GM18858 (cell line): ENCODE data around the gene CDH20.

Source experiments
- ATAC-seq: cut with Tn5 transposase; IDR thresholded peaks from one replicate; pipeline ENCODE4 v1.9.1; 2021; ENCODE audit not compliant: unreplicated experiment

The CDH20 gene

DNA sequence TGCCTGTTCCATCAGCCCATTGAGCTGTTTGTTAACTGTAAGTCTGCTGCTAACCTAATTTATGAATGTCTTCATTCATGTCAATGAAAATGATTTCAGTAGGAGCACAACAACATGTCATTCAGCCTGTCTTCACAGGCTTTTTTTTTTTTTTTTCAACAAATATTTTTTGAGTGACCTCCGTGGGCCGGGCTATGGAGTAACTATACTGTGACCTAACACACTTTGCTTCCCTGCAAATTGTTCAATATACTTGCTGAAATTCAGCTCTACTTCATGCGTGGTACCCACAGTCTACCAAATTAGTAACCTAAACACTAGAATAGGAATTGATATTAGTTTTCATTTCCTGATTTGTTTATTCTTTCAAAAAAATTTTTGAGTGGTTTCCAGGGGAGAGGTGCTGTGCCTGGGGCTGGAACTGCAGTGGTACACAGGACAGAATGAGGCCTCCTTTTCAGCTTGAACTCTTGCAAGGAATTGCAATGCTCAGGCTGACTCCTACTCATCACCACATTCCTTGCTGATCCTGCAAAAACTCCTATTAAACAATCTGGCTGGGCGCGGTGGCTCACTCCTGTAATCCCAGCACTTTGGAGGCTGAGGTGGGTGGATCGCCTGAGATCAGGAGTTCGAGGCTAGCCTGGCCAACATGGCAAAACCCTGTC is 87.1 kb downstream of the CDH20 start:
- no peak for ATAC-seq

DNA sequence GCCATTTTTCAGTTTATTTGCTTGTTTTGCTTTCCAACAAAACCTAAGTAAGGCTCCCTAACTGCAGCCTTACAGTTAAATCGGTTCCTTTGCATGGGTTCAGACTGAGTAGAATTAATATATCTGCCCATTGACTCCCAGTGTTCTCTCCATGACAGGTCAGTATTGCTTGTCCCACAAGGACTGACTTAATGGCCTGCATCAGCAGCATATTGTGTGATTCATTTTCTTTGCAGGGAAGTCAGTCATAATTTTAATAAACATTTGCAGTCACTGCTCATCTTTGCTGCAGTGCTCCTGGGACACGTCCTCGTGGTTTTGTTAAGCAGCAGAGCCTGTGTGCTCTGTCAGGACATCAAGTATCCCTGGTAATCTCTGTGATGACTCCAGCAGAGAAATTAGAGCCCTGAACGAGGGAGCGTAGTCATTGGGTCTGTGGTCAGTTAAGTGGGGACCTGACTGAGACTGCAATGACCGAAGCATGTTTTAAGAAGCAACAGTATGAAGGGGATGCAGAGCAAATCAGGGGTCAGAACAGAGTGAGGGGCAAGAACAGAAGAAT is 93.3 kb downstream of the CDH20 start:
- ATAC-seq, result no peak

DNA sequence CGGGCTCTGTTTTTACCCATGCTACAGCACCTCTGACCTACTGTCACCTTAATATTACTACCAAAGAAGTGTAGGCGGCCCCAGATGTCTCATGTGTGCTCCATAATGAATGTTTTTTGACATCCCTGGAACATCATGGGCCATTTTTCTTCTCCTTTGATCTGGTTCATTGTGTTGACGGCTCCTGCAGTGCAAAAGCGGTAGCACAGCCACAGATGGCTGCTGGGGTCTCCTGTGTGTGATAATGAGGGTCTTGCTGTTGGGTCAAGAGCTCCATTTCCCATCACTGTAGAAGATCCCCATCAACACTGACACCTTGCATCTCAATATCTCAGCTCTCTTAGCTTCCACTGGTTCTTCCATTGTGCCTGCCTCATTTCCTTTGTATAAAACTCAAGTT is 95.0 kb downstream of the CDH20 start:
- ATAC-seq, result no peak

DNA sequence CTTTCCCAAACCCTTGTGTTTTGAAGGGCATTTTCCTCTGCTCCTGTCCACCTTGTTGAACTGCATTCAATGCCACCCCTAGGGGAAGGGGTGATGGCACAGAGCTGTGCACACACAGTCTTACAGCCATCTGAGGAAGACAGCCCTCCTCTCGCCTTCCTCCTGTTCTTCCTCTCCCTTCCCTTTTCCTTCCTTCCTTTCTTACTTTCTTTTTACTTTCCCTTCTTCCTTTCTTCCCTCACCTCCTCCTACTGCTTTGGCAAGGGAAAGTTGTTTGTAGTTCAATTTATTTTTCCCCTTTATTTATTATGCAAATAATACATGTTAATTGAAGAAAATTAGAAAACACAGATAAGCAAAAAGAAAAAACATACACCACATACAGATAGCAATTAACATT is 99.4 kb downstream of the CDH20 start:
- ATAC-seq, result no peak

DNA sequence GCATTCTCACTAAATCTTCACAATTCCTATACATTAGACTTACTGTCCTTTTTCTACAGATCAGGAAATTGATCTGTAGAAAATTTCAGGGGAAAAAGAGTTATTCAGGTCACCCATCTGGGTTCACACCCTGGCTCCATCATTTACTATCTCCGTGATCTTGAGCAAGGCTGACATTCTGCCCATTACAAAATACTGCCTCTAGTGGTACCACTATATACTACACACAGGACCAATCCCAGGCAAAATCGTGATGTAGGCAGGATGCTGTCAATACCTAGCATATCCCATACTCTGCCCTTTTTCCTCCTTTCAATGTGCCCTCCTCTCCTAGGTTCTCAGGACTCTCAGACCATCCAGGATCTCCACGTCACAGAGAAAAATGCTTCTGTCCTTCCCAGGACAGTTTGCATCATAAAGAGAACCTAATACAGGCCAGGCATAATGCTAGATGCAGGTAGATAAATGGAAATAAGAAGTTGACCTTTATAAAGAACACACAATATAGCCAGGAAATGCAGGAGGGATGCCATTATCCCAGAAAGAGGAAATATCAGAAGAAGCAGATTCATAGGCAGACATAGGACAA is 101.9 kb downstream of the CDH20 start:
- peak; percentile 89 for ATAC-seq

DNA sequence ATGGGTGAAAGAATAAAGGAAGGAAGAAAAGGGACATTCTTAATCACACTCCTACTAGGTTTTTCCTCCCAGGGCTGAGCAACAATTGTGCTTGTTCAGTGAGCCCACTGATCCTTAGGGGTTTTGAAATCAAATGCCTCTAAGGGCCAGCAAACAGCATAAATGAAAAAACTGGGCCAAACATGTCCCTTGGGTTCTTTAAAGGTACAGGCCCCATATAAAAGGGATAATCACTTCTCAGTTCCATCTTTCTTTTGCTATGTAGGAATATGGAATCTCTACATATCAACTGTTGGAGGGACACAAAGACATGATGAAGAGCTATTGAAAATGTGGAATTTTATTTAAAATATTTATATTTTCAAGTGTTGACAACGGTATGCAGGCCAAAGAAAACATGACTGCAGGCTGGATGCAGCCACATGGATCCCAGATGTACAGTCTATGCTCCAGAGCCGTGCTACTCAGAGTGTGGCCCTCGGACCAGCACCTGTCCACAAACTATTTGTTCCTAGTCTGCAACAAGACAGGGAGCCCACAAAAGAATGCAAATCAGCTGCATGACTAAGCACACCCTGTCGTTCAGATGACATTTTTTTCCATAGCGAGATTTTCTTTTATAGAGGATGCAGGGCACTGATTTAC is 110.0 kb downstream of the CDH20 start:
- ATAC-seq, result no peak

DNA sequence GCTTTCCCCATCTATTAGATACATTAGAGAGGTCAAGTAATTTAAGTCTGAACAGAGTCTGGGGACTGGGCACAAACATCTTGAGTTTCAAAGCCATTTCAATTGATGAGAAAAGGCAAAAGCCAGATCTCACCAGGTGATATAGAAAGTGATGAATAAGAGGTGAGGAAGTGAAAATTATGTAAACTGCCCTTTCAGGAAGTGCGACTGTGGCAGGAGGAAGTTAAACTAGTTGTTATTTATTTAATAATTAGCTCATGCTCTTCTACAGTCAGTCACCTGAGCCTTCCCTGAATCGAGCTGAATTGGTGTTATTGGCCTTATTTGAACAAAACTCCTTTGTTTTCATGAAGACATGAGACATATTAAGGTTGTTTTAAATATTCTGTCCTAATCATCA is 115.1 kb downstream of the CDH20 start:
- peak; percentile 90 for ATAC-seq

DNA sequence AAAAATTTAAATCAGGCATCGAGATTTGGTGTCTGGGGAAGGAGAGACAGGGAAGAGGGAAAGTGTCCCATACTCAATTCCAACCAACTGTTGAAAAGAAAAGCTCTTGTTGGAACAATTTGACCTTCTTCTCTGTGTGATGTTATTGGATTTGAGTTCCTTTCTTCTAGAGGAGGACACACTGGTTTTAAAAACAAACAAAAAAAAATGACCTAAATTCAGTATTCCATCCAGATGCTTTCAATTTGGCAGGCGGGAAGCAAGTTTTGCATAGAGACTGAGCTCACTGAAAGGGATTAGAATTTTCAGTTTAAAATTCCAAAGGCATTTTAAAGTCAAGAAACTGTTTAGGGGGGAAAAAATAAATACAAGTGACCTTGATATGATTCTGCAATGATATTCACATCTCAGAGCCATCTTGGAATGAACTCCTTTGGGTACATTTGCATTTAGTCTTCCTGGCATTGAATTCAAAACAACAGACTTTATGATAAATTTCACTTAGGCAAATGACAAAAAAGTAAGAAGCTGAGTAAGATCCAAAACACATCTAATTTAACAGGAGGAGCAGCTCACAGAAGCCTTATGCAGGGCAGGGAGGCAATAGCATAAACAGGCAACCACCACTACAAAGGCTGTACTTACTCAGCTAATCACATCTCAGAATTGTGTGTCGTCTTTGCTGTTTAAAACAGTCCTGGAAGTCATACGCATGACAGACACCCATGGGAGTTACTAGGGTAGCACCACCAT is 126.8 kb downstream of the CDH20 start:
- no peak for ATAC-seq

DNA sequence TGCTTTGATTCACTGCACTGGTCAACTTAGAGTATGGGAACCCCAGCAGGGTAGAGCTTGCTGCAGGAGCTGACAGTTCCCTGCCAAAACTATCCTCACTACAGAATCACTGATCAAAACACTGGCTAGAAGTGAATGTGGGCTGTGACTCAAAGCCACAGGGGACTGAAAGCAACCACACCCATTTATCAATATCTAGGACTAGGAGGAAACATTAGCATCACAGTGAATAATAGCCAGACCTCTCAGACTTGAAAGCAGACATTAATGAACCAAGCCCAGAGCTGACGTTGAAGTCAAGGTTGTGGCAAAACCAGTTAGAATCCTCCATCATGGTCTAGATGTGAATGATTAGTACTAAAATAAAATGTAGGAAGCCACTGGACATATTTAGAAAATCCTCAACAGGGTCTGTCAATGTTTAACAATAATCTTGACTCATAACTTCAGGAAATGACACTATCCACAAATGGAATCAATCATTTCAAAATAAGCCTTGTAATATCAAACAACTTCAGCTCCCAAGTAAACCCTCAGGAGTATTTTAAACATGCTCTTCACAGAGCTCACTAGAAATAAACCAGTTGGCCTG is 131.4 kb downstream of the CDH20 start:
- no peak for ATAC-seq

DNA sequence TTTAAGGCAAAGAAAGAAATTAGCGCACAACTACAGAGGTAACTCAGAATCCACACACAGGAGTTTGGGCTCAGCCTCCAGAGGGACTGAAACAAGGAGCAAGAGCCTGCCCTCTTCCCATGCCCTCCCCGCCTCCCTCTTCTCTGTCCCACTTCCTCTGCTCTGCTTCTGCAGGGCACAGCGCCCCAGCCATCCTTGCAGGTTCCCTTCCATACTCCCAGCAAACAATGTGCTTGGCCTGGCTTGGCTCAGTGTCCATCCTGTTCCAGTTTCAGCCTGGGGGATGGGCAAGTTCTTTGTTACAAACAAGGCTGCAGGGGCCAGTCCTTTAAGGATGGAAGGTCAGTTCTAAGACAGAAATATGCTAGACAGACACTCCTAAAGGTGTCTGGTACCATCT is 133.5 kb downstream of the CDH20 start:
- ATAC-seq, result no peak

DNA sequence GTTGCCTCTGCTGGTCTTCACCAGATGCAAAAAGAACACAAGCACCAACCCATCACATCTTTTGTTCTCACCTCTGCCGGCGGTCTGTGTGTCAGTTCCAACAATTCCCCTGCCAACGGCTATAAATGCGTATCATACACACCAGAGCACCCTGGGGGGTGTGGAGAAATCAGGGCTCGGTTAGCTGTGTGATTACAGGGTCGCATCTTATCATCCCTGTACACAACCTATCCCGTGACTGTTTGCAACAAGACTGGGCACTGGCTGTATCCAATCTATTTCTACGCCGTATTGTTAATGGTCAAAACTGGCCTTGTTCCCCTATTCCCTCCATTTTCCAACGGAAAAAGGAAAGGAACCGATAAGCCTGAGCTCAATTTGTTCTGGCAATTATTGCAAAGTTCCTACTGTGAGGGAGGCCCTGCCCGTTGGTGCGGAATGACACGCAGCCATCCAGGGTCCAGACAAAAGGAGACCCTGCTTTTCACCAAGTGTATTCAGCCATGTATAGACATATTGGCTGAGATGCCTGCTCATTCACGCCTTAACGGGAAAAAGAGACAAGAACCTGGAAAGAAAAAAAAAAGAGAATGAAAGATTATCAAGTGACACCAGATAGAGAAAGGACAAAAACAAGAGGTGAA is 136.9 kb downstream of the CDH20 start:
- no peak for ATAC-seq

DNA sequence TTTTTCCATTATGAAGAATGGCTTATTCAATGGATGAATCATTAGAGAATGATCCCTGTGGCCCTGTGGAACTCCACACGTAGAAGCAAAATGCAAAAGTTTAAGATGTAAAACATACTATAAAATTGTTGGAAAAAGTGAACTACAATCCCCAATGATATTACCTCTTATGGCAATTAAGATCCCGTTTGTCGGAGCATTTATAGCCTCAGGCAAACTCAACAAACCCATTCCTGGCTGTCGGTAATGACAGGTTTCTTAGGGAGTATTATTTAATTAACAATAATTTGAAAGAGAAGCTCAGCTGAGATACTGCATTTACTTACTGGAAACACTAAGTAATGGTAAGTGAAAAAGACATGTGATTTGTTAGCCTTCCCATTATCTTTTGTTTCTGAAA is 138.3 kb downstream of the CDH20 start:
- no peak for ATAC-seq

DNA sequence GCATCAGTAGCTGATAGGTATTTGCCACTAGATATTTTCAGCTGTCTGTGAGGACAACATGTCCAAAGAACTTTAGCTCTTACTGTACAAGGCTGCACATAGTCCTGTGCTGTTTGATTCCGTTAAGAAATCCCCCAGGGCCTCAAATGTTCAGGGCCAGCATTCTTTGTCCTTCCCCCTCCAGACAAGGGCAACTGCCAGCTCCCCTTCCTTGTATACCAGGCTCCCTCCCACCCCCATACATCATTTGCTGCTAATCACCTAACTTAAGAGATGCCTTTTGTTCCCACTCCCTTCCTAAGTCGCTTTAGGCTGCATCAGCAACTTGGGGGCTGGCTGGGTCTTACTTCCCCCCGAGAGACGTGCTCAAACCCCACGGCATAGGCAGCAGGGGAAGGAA is 138.7 kb downstream of the CDH20 start:
- ATAC-seq, result no peak

DNA sequence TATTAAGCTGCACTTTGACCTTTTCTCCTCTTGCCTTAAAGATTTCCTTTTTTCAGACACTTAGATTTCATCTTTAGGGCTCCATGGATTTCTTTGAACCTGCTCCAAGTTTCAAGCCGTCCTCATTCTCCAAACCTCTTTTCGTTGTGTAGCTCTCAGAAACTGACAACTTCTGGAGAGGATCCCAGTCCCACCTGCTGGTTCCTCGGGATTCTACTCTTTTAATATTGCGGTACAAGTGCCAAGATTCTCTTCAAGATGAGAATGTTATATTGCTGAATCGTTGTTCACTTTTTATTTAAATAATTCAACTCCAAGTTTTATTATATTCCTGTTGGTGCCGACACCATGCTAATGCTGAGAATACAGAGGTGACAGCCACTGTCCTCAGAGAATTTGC is 141.1 kb downstream of the CDH20 start:
- ATAC-seq, result no peak

DNA sequence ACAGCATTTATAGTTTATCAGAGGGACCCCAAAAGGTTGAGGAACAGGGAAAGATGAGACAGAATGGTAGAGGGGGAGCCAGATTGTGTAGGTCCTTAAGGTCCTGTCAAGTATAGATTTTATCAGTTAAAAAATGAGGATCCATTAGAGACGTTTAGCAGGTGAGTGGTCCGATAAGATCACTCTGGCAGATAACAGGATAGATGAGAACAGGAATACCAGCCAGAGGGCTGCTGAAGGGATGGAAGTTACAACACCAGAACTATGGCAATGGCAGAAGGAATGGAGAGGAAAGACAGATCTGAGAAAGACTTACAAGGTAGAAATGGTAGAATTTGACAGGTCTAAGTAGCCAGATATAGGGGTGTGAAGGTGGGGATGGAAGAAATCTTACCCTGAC is 141.7 kb downstream of the CDH20 start:
- ATAC-seq, result no peak

DNA sequence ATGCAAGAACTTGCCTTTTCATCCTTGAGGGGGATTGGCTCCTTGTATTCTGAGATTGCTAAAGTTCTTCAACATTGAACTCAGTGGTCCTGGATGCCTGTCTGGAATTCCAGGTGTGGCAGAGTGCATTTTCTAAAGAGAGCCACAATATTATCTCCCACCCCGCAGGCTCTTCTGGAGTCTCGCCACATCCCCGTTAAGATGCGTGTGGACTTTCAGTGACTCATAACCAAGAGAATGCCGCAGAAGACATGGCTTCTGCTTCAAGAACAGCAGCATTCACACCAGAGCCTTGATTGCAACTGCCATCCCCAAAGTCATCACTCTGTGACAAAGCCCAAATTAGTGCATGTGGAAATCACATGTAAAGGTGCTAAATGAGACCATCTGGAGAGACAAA is 142.7 kb downstream of the CDH20 start:
- no peak for ATAC-seq

DNA sequence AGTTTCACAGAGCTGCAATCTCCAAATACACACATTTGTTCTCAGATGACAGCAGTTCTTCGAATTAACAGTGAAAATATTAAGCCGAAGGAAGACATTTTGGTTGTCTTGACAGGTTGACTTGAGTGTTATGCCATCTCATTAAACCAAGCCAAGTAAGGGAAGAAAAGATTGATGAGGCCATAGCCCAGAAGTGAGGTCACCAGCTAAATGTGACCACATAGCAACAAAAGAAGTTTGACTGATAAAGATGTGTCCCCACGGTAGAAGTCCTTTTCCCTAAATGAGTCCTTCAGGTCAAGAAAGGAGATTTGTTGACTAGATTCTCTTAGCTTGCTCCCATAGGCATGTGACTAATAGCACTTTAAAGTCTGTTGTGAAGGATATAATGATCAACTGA is 156.1 kb downstream of the CDH20 start:
- ATAC-seq, result no peak

DNA sequence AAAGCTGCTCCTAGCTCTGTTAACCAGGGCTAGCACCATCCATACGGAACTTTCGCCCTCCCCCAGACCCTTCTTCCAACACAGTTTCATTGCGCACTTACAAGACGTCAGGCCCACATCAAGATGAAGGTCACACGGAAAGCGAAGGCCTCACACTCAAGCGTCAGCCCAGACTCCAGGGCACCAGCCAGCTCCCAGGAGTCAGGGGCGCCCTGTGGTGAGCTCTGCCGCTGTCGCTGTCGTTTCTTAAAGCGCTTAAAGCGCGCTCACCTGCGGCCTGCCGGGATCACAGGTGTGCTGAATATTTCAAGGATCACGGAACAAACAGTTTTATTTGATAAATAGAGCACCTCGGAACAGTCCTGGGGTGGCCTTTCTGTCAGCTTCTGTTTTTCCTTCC is 163.1 kb downstream of the CDH20 start:
- ATAC-seq, result no peak

DNA sequence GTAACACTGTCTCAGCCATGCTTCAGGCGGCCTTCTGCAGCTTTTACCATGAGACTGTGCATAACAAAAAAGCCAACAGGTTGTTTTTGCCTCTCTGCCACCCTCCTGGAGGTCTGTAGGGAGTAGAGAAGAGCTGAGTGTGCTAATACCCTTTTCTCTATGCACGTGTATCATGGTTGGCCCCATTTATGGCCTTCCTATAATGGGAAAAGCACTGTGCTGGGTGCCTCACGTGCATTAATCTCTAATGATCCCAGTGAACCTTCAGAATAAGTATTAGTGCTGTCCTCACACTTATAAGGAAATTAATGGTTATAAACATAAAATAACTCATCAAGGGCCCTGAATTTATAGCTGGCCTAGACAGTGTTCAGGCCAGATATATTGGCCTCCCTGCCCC is 164.2 kb downstream of the CDH20 start:
- ATAC-seq, result no peak

DNA sequence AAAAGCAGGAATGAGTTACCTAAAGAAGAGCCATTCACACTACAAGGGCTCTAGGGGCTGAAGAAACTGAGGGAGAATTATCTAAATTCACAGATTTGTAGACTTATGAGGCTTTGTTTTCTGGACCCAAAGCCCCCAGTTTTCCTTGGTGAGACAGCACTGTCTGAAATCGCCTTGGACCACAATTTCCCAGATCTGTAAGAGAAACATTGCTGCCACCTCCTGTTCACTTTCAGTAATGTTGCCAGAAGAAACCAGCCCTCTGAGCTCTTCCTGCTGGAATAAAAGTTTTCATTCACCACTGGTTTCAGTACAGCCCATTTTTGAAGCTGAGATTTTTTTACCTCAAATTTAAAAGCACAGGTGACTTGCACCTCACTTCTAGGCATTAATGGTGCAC is 169.2 kb downstream of the CDH20 start:
- no peak for ATAC-seq

DNA sequence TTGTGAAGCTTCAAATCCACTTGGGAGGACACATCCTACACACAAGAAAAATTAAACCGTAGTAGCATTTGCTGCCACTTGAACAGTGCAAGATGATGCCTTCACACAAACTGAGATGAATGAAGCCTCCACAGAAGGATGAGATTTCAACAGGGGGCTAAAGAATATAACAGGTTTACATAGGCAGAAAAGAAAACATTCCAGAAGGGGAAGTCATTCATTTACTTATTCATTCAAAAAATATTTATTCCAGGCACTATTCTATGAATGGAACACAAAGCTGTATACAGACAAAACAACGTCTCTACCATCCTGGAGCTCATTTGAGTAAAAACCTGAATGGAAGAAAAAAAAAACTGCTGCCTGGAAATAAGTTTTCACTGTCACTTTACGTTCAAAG is 170.5 kb downstream of the CDH20 start:
- no peak for ATAC-seq
